Measurements from ENCODE around the gene LONRF3. TPM values are rescaled to one million over a fixed set of nuclear protein-coding genes. Genes with fewer than 3 reads are reported as not detected.

Gene LONRF3
- total RNA-seq, 1 donor: 1.5 TPM

GRCh38 chrX:119004920-119005524, 30.6 kb downstream of the LONRF3 start:
- H3K4me3 ChIP-seq (ENCODE audit: low read depth, low read length): no peak overlapping the region
- peak; percentile 41 for DNase-seq (ENCODE audit: low read depth)
- peak; percentile 96 for TF ChIP-seq CTCF (IDR thresholded peaks at IDR 0.05; ENCODE audit: insufficient read depth, low read length)

GRCh38 chrX:119007189-119007770, 32.9 kb downstream of the LONRF3 start:
- no peak for DNase-seq (ENCODE audit: low read depth)
- TF ChIP-seq CTCF (IDR thresholded peaks at IDR 0.05; ENCODE audit: insufficient read depth, low read length): no peak
- no peak overlapping the region for H3K4me3 ChIP-seq (ENCODE audit: low read depth, low read length)

GRCh38 chrX:119008110-119008744, 33.8 kb downstream of the LONRF3 start:
- no peak overlapping the region for H3K4me3 ChIP-seq (ENCODE audit: low read depth, low read length)
- peak; percentile 47 for DNase-seq (ENCODE audit: low read depth)
- peak; percentile 83 for TF ChIP-seq CTCF (IDR thresholded peaks at IDR 0.05; ENCODE audit: insufficient read depth, low read length)

GRCh38 chrX:119009071-119009470, 34.7 kb downstream of the LONRF3 start:
- TF ChIP-seq CTCF (IDR thresholded peaks at IDR 0.05; ENCODE audit: insufficient read depth, low read length): no peak
- no peak overlapping the region for H3K4me3 ChIP-seq (ENCODE audit: low read depth, low read length)
- no peak for DNase-seq (ENCODE audit: low read depth)

- H3K4me3 ChIP-seq (ENCODE audit: low read depth, low read length): no peak overlapping the region
- TF ChIP-seq CTCF (IDR thresholded peaks at IDR 0.05; ENCODE audit: insufficient read depth, low read length): no peak
- no peak for DNase-seq (ENCODE audit: low read depth)
These were observed 36.1 kb downstream of the LONRF3 start for GRCh38 chrX:119010491-119010890.

- no peak for DNase-seq (ENCODE audit: low read depth)
- TF ChIP-seq CTCF (IDR thresholded peaks at IDR 0.05; ENCODE audit: insufficient read depth, low read length): no peak
- no peak overlapping the region for H3K4me3 ChIP-seq (ENCODE audit: low read depth, low read length)
These were observed 38.7 kb downstream of the LONRF3 start for GRCh38 chrX:119013164-119013563.
